IMR-90 (cell line): Measurements from ENCODE around the gene IGFBP3. TPM values are rescaled to one million over a fixed set of nuclear protein-coding genes. Genes with fewer than 3 reads are reported as not detected.

ENCODE experiments used
- ATAC-seq: fragments of 200-7000 bp; cut with Tn5 transposase; 2 replicates; pipeline ENCODE4 v1.9.1; 2020; ENCODE audit warnings: low read depth, mild to moderate bottlenecking, moderate library complexity
- BruUV-seq: library from RNA; stranded (reverse); fragments of 400-500 nt; replicated peaks from 2 replicates; lab custom pipeline; 2021; lab: Mats Ljungman, UMichigan
- CTCF ChIA-PET: fragments of 300-600 bp; formaldehyde crosslinking; extraction: SDS; loops from one replicate; lab custom pipeline; 2021; ENCODE audit warnings: antibody characterized with exemption; lab: Yijun Ruan, JAX
- POLR2A ChIA-PET: fragments of 300-600 bp; sonication (Branson Sonifier 250); formaldehyde crosslinking; loops from one replicate; lab custom pipeline; 2022; ENCODE audit warnings: antibody characterized with exemption; ENCODE audit not compliant: unreplicated experiment; lab: Charles Lee
- DNase-seq: peaks from one replicate; pipeline ENCODE4 v3.0.0; 2013
- H2AFZ ChIP-seq: replicated peaks from 2 replicates; pipeline ENCODE3; 2013; ENCODE audit warnings: low read length, mild to moderate bottlenecking; ENCODE audit not compliant: poor library complexity
- H2AK5ac ChIP-seq: 2 replicates; pipeline ENCODE4 v1.6.1; 2013; ENCODE audit warnings: low read depth, low read length, inconsistent platforms
- H2AK9ac ChIP-seq: replicated peaks from 2 replicates; pipeline ENCODE3; 2013; ENCODE audit warnings: mild to moderate bottlenecking, low read depth, low read length, moderate library complexity; ENCODE audit not compliant: poor library complexity
- H2BK120ac ChIP-seq: 2 replicates; pipeline ENCODE4 v1.6.1; 2013; ENCODE audit warnings: low read depth, low read length, inconsistent platforms
- H2BK15ac ChIP-seq: 3 replicates; pipeline ENCODE4 v1.6.1; 2013; ENCODE audit warnings: low read depth, low read length, inconsistent platforms
- H2BK20ac ChIP-seq: 2 replicates; pipeline ENCODE4 v1.6.1; 2013; ENCODE audit warnings: low read depth, mild to moderate bottlenecking, inconsistent platforms, low read length, moderate library complexity
- H2BK5ac ChIP-seq: 2 replicates; pipeline ENCODE4 v1.6.1; 2013; ENCODE audit warnings: mild to moderate bottlenecking, low read depth, low read length, inconsistent platforms; ENCODE audit not compliant: poor library complexity, severe bottlenecking
- H3K14ac ChIP-seq: replicated peaks from 2 replicates; pipeline ENCODE4 v1.6.1; 2013; ENCODE audit warnings: low read depth, low read length, inconsistent platforms
- H3K18ac ChIP-seq: 2 replicates; pipeline ENCODE4 v1.6.1; 2013; ENCODE audit warnings: low read depth, low read length, control low read depth
- H3K23ac ChIP-seq: 2 replicates; pipeline ENCODE4 v1.6.1; 2013; ENCODE audit warnings: low read depth, low read length, inconsistent platforms
- H3K27ac ChIP-seq: 2 replicates; pipeline ENCODE4 v1.5.1; 2013; ENCODE audit warnings: mild to moderate bottlenecking, control low read depth, low read length; ENCODE audit not compliant: insufficient read depth
- H3K27me3 ChIP-seq: 2 replicates; pipeline ENCODE4 v1.6.1; 2013; ENCODE audit warnings: low read length; ENCODE audit not compliant: control insufficient read depth, insufficient read depth
- H3K36me3 ChIP-seq: 2 replicates; pipeline ENCODE4 v1.6.1; 2013; ENCODE audit warnings: low read length, mixed read lengths; ENCODE audit not compliant: control insufficient read depth, insufficient read depth
- H3K4ac ChIP-seq: 2 replicates; pipeline ENCODE4 v1.6.1; 2013; ENCODE audit warnings: low read depth, low read length, inconsistent platforms
- H3K4me1 ChIP-seq: 2 replicates; pipeline ENCODE4 v1.6.1; 2013; ENCODE audit warnings: low read length, mixed read lengths; ENCODE audit not compliant: control insufficient read depth, insufficient read depth
- H3K4me2 ChIP-seq: 2 replicates; pipeline ENCODE4 v1.6.1; 2013; ENCODE audit warnings: low read depth, mild to moderate bottlenecking, control low read depth, low read length, moderate library complexity
- H3K4me3 ChIP-seq: 2 replicates; pipeline ENCODE4 v1.5.1; 2013; ENCODE audit warnings: low read depth, mild to moderate bottlenecking, control low read depth, low read length, moderate library complexity; ENCODE audit not compliant: insufficient read depth
- H3K56ac ChIP-seq: 2 replicates; pipeline ENCODE4 v1.6.1; 2013; ENCODE audit warnings: low read length, inconsistent platforms; ENCODE audit not compliant: insufficient read depth; ENCODE audit errors: extremely low read depth
- H3K79me1 ChIP-seq, 2 experiments: 2 replicates each; pipeline ENCODE4 v1.6.1; 2013; ENCODE audit warnings: low read length in 2 of 2, inconsistent platforms in 1 of 2, low read depth in 1 of 2
- H3K9ac ChIP-seq: 2 replicates; pipeline ENCODE4 v1.6.1; 2013; ENCODE audit warnings: low read depth, low read length, control low read depth
- H3K9me1 ChIP-seq: 2 replicates; pipeline ENCODE4 v1.6.1; 2013; ENCODE audit warnings: low read length, inconsistent platforms; ENCODE audit not compliant: insufficient read depth
- H3K9me3 ChIP-seq: 2 replicates; pipeline ENCODE4 v1.6.1; 2013; ENCODE audit warnings: low read length; ENCODE audit not compliant: control insufficient read depth, insufficient read depth
- H4K20me1 ChIP-seq: 2 replicates; pipeline ENCODE4 v1.6.1; 2013; ENCODE audit warnings: low read length, inconsistent platforms; ENCODE audit not compliant: insufficient read depth
- H4K5ac ChIP-seq: 2 replicates; pipeline ENCODE4 v1.6.1; 2013; ENCODE audit warnings: mild to moderate bottlenecking, low read depth, low read length, control low read depth
- H4K8ac ChIP-seq, 2 experiments: 2 replicates each; pipeline ENCODE4 v1.6.1; 2013; ENCODE audit warnings: low read depth in 2 of 2, low read length in 2 of 2, control low read depth in 1 of 2, inconsistent platforms in 1 of 2
- H4K91ac ChIP-seq: 2 replicates; pipeline ENCODE4 v1.6.1; 2013; ENCODE audit warnings: low read depth, low read length, inconsistent platforms; ENCODE audit not compliant: insufficient read depth
- CEBPB ChIP-seq: IDR thresholded peaks from 2 replicates; pipeline ENCODE4 v1.6.1; 2012; ENCODE audit warnings: low read depth, low read length, improper control_type of control experiment
- CTCF ChIP-seq: conservative IDR thresholded peaks from 2 replicates; pipeline ENCODE4 v1.5.1; 2012; ENCODE audit warnings: mild to moderate bottlenecking, low read depth, low read length, improper control_type of control experiment
- RAD21 ChIP-seq: IDR thresholded peaks from 2 replicates; pipeline ENCODE4 v1.6.1; 2012; ENCODE audit warnings: low read length, improper control_type of control experiment
- WGBS, 2 experiments: methylation state at CpG; one replicate each; pipeline versions ENCODE4 v1.1.5 to v1.1.7; 2013; ENCODE audit warnings: missing lambda C conversion rate in 2 of 2; ENCODE audit not compliant: insufficient read length in 1 of 2; ENCODE audit errors: extremely low coverage in 2 of 2; 5-methylcytosine and 5-hydroxymethylcytosine counted together
- dilution Hi-C: fragments of 300-500 bp; cut with HindIII; formaldehyde crosslinking; loops from one replicate; pipeline ENCODE4 v1.14.3; 2018; ENCODE audit warnings: low sequenced_read_pairs; ENCODE audit not compliant: unreplicated experiment
- in situ Hi-C: fragments of 300-500 bp; cut with MboI; formaldehyde crosslinking; loops from 3 replicates; pipeline ENCODE4 v1.14.3; 2019; ENCODE audit warnings: low sequenced_read_pairs, inconsistent platforms, mixed read lengths
- intact Hi-C: fragments of 100-400 bp; cut with micrococcal nuclease; formaldehyde crosslinking; loops from 2 replicates; pipeline ENCODE4 v1.10.0; 2022
- polyA plus RNA-seq, 3 experiments: library from polyadenylated mRNA; depleted of rRNA; stranded (reverse); fragments of >200 nt; gene quantifications; 2 replicates each; pipeline ENCODE4 v1.2.3, GENCODE V29; 2012; ENCODE audit warnings: low replicate concordance in 1 of 3
- total RNA-seq: library from RNA; depleted of rRNA; stranded (reverse); fragments of >200 nt; gene quantifications from 2 replicates; pipeline ENCODE4 v1.2.3, GENCODE V29; 2012

Gene IGFBP3
- total and polyA plus RNA-seq, 2 of the 4 experiments (the other 2 are of a cell fraction), result 272 to 601 TPM

DNA sequence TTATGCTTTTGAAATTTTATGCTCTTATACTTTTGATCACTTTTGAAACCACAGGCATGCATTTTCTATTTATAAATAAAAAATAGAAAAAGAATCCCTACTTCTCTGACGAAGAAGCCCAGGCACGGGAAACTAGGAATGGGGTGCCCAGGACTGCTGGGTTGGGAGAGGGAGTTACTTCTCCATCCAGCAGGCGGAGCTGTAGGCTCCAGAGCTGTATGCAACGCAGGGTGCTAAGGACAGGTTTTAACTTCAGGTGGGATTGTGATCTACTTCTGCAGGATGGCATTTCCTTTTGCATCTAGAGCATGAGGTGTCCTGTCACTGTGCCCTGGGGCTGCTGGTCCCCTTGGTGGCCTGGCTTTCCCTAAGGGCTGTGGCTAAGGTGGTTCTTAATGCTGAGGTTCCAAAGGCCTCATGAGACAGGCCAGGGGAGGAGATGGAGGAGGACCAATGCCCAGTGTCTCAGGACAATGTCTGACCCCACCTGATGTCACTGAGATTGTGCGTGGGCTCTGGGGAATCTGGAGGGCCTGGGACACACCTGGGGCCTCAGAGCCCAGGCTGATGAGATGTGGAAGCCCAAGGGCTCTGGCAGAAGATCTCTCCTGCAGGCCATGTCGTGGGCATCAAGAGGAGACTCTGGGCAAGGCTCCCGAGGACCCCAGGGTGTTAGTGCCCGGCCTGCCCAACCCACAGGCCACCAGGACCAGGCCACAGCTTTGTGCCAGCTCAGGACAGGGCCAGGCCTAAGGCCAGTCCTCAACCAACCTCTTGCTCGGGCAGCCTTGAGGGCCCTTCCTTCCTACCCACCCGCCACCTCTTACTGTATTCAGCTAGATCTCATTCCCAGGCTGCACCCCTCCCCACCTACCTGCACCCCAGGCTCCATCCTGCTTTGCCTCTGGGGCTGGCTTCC, 48.7 kb downstream of the IGFBP3 start:
- Histone ChIP-seq H2BK120ac (peak overlapping the region; percentile 56; the same call in 1 of the 2 replicates), H4K91ac (peak overlapping the region; percentile 3; the same call in 1 of the 2 replicates), H2AFZ (peak overlapping the region; percentile 72), H3K4me1 (peaks cover 6% of the 10 kb centered on the region), H3K27ac (no peak overlapping the region), H2AK5ac (peak overlapping the region; percentile 68; the same call in 1 of the 2 replicates), H3K18ac (no peak overlapping the region), H3K9me3 (no peaks in the 10 kb centered on the region), H2BK15ac (peak overlapping the region; percentile 88; the same call in 2 of the 3 replicates), H3K36me3 (no peaks in the 10 kb centered on the region), H3K4me3 (no peak overlapping the region), H2AK9ac (no peak overlapping the region), H3K4ac (peak overlapping the region; percentile 39), H3K27me3 (no peaks in the 10 kb centered on the region), H2BK5ac (no peak overlapping the region), H3K56ac (no peak overlapping the region), H4K20me1 (no peaks in the 10 kb centered on the region), H4K8ac (no peak overlapping the region), H2BK20ac (peak overlapping the region; percentile 59), H3K9ac (no peak overlapping the region), H3K9me1 (peaks cover 18% of the 10 kb centered on the region), H3K23ac (no peak overlapping the region), H3K4me2 (no peak overlapping the region), H4K5ac (no peak overlapping the region), H3K14ac (0 out of 2 replicates have a peak overlapping the region, but pooled peaks have one; percentile 21), H3K79me1 (no peaks in the 10 kb centered on the region)
- 76% methylated on average over 7 of the region's 10 CpGs; no CpG with 5 or more reads in 1 of the 2 experiments for WGBS, 2 experiments
- DNase-seq (no peak), ATAC-seq (0 out of 2 replicates have a peak, but pooled peaks have one; percentile 22)
- in situ Hi-C loops (loop anchor here (25.0 kb wide), 1 partner anchor 210 kb away; no protein-coding TSS in a partner anchor), dilution Hi-C loops (no loop called here), intact Hi-C loops (no loop called here)
- TF ChIP-seq CEBPB, result no peak
- peak; percentile 17; the same call in 1 of the 2 replicates for TF ChIP-seq RAD21
- TF ChIP-seq CTCF, result peak; percentile 43
- POLR2A ChIA-PET, result no interaction called here
- BruUV-seq, result no TSS peak
- CTCF ChIA-PET, result interaction anchor here (0.6 to 0.9 kb wide), 2 partner anchors 341 to 758 kb away, joined by 3 to 4 read pairs; no protein-coding TSS in a partner anchor
